Liver (tissue), 9 donors: ENCODE results near the gene BGLAP. TPM values are rescaled to one million over a fixed set of nuclear protein-coding genes. Genes with fewer than 3 reads are reported as not detected.
A peak's percentile ranks its signal among the peaks of the same experiment; 100 is the strongest.

Source experiments
- DNase-seq: peaks from one replicate; pipeline ENCODE4 v3.0.0-alpha.2; 2017; ENCODE audit warnings: low spot score
- H3K27ac ChIP-seq, 2 donors: one replicate each; pipeline ENCODE4 v1.7.0; 2013; ENCODE audit warnings: inconsistent platforms in 2 of 2, low read length in 2 of 2, control low read depth in 1 of 2, low read depth in 1 of 2, mild to moderate bottlenecking in 1 of 2
- H3K27me3 ChIP-seq, 4 donors: one replicate each; pipeline versions ENCODE4 v1.6.1 to v1.7.0; 2013; ENCODE audit warnings: low read length in 3 of 4, inconsistent platforms in 1 of 4, mild to moderate bottlenecking in 1 of 4, moderate library complexity in 1 of 4; ENCODE audit not compliant: control insufficient read depth in 4 of 4, insufficient read depth in 4 of 4
- H3K36me3 ChIP-seq, 4 donors: one replicate each; pipeline versions ENCODE4 v1.6.1 to v1.7.0; 2013; ENCODE audit warnings: low read length in 3 of 4, mild to moderate bottlenecking in 3 of 4, low read depth in 1 of 4, moderate library complexity in 1 of 4; ENCODE audit not compliant: control insufficient read depth in 4 of 4, insufficient read depth in 3 of 4
- H3K4me1 ChIP-seq, 4 donors: one replicate each; pipeline versions ENCODE4 v1.6.1 to v1.7.0; 2013; ENCODE audit warnings: low read length in 3 of 4, mild to moderate bottlenecking in 3 of 4, moderate library complexity in 1 of 4; ENCODE audit not compliant: control insufficient read depth in 4 of 4, insufficient read depth in 4 of 4
- H3K4me3 ChIP-seq, 3 donors: one replicate each; pipeline versions ENCODE4 v1.6.1 to v1.7.0; 2013; ENCODE audit warnings: low read length in 3 of 3, control low read depth in 1 of 3, low read depth in 1 of 3, mild to moderate bottlenecking in 1 of 3
- H3K9ac ChIP-seq, 2 donors: one replicate each; pipeline ENCODE4 v1.7.0; 2013; ENCODE audit warnings: low read length in 2 of 2, mild to moderate bottlenecking in 2 of 2, moderate library complexity in 2 of 2, control low read depth in 1 of 2, low read depth in 1 of 2
- H3K9me3 ChIP-seq, 4 donors: one replicate each; pipeline versions ENCODE4 v1.6.1 to v1.7.0; 2013; ENCODE audit warnings: low read length in 3 of 4; ENCODE audit not compliant: control insufficient read depth in 4 of 4
- EGR1 ChIP-seq, 2 donors: IDR thresholded peaks; 2 replicates each; pipeline ENCODE4 v1.6.1; 2016 to 2018; ENCODE audit warnings: antibody characterized with exemption in 2 of 2, low read depth in 2 of 2
- FOXA1 ChIP-seq: IDR thresholded peaks from 2 replicates; pipeline ENCODE4 v1.6.1; 2016; ENCODE audit warnings: antibody characterized with exemption
- FOXA2 ChIP-seq: IDR thresholded peaks from 2 replicates; pipeline ENCODE4 v1.6.1; 2016; ENCODE audit warnings: antibody characterized with exemption
- GABPA ChIP-seq, 2 donors: IDR thresholded peaks in 1 of 2; conservative IDR thresholded peaks in 1 of 2; 2 replicates each; pipeline ENCODE4 v1.6.1; 2016; ENCODE audit warnings: antibody characterized with exemption in 2 of 2, mild to moderate bottlenecking in 1 of 2, moderate library complexity in 1 of 2
- HNF4A ChIP-seq, 2 donors: conservative IDR thresholded peaks; 2 replicates each; pipeline ENCODE4 v1.6.1; 2016; ENCODE audit warnings: antibody characterized with exemption in 2 of 2, mild to moderate bottlenecking in 2 of 2
- HNF4G ChIP-seq: IDR thresholded peaks from 2 replicates; pipeline ENCODE4 v1.6.1; 2016; ENCODE audit warnings: antibody characterized with exemption
- JUND ChIP-seq, 2 donors: IDR thresholded peaks; 2 replicates each; pipeline ENCODE4 v1.6.1; 2016; ENCODE audit warnings: antibody characterized with exemption in 2 of 2
- NR2F2 ChIP-seq: IDR thresholded peaks from 2 replicates; pipeline ENCODE4 v1.6.1; 2016; ENCODE audit warnings: antibody characterized with exemption
- RAD21 ChIP-seq, 2 donors: IDR thresholded peaks; 2 replicates each; pipeline ENCODE4 v1.6.1; 2016; ENCODE audit warnings: antibody characterized with exemption in 2 of 2, mild to moderate bottlenecking in 2 of 2
- RXRA ChIP-seq, 2 donors: IDR thresholded peaks; 2 replicates each; pipeline ENCODE4 v1.6.1; 2017 to 2018; ENCODE audit warnings: antibody characterized with exemption in 2 of 2, mild to moderate bottlenecking in 1 of 2
- SP1 ChIP-seq: IDR thresholded peaks from 2 replicates; pipeline ENCODE4 v1.6.1; 2018; ENCODE audit warnings: antibody characterized with exemption, mild to moderate bottlenecking
- TAF1 ChIP-seq: conservative IDR thresholded peaks from 2 replicates; pipeline ENCODE4 v1.6.1; 2016; ENCODE audit warnings: antibody characterized with exemption, mild to moderate bottlenecking
- YY1 ChIP-seq: IDR thresholded peaks from 2 replicates; pipeline ENCODE4 v1.6.1; 2016; ENCODE audit warnings: antibody characterized with exemption, mild to moderate bottlenecking
- WGBS: extraction: QIAGEN DNeasy Blood & Tissue Kit; methylation state at CpG from one replicate; pipeline ENCODE4 v1.1.7; 2013; 5-methylcytosine and 5-hydroxymethylcytosine counted together
- polyA plus RNA-seq, 2 donors: library from polyadenylated mRNA; stranded (reverse) in 1 of 2; unstranded in 1 of 2; fragments of 200-250 nt in 1 of 2; fragments of >200 nt in 1 of 2; fragmentation: Nextera tagmentation in 1 of 2; extraction: Ambion mirVana in 1 of 2; gene quantifications; one replicate each; pipeline versions ENCODE4 v1.2.1 to v1.2.3, GENCODE V29; 2013 to 2015
- total RNA-seq, 2 donors: library from RNA; depleted of rRNA; stranded (reverse); fragments of >200 nt; gene quantifications; one replicate each; pipeline ENCODE4 v1.2.3, GENCODE V29; 2014
- TF ChIP-seq, protein P1 (sequence below): IDR thresholded peaks from 2 replicates; pipeline ENCODE4 v1.6.1; 2016; ENCODE audit warnings: antibody characterized with exemption
- TF ChIP-seq, protein P2 (sequence below): IDR thresholded peaks from 2 replicates; pipeline ENCODE4 v1.6.1; 2016; ENCODE audit warnings: antibody characterized with exemption
- TF ChIP-seq, protein P3 (sequence below): fragments of 150-350 bp; IDR thresholded peaks from 2 replicates; pipeline ENCODE4 v1.5.1; 2017; ENCODE audit warnings: improper control_type of control experiment, low read depth, low read length; ENCODE audit not compliant: missing input control
- TF ChIP-seq, protein P4 (sequence below): IDR thresholded peaks from 2 replicates; pipeline ENCODE4 v1.6.1; 2016; ENCODE audit warnings: antibody characterized with exemption
- TF ChIP-seq, protein P5 (sequence below): IDR thresholded peaks from 2 replicates; pipeline ENCODE4 v1.6.1; 2016; ENCODE audit warnings: antibody characterized with exemption, mild to moderate bottlenecking
- donor health status: healthy.
- donor health status: healthy.
- donor health status: healthy.
- donor health status: healthy.
- donor health status: healthy.

The BGLAP gene
- total and polyA plus RNA-seq, 4 donors: 0.06 to 0.75 (median 0.28) TPM; not detected in 1

DNA sequence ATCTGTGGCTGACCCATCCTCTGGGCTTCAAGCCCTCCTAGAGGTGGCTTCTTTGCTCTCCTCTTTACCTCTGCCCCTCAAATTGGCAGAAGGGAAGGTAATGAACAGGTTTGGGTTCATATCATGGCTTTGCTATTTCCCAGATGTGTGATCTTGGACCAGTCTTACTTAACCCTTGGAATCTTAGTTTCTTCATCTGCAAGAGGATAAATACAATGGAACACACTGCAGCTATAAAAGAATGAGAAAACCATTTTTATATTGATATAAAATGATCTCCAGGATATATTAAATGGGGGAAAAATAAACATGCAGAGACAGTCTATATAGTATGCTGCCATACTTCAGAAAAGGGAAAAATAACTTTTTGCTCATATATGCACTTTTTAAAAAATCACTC is 47.9 kb downstream of the BGLAP start:
- Histone ChIP-seq H3K27me3 (no peaks in the 10 kb centered on the region), H3K9me3 (no peaks in the 10 kb centered on the region), H3K36me3 (peaks cover 0 to 11% (median 6%) of the 10 kb centered on the region in 4 donors), H3K9ac (no peak overlapping the region), H3K4me3 (no peak overlapping the region), H3K27ac (no peak overlapping the region), H3K4me1 (peaks cover 13 to 41% (median 39%) of the 10 kb centered on the region in 4 donors)
- no peak for TF ChIP-seq GABPA (IDR thresholded peaks at IDR 0.05 in 1 of 2, conservative IDR thresholded peaks at IDR 0.05 in 1 of 2)
- TF ChIP-seq EGR1 (IDR thresholded peaks at IDR 0.05; ENCODE audit: low read depth in 2 of 2): no peak
- TF ChIP-seq, protein P1, sequence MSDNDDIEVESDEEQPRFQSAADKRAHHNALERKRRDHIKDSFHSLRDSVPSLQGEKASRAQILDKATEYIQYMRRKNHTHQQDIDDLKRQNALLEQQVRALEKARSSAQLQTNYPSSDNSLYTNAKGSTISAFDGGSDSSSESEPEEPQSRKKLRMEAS: no peak
- no peak for DNase-seq

DNA sequence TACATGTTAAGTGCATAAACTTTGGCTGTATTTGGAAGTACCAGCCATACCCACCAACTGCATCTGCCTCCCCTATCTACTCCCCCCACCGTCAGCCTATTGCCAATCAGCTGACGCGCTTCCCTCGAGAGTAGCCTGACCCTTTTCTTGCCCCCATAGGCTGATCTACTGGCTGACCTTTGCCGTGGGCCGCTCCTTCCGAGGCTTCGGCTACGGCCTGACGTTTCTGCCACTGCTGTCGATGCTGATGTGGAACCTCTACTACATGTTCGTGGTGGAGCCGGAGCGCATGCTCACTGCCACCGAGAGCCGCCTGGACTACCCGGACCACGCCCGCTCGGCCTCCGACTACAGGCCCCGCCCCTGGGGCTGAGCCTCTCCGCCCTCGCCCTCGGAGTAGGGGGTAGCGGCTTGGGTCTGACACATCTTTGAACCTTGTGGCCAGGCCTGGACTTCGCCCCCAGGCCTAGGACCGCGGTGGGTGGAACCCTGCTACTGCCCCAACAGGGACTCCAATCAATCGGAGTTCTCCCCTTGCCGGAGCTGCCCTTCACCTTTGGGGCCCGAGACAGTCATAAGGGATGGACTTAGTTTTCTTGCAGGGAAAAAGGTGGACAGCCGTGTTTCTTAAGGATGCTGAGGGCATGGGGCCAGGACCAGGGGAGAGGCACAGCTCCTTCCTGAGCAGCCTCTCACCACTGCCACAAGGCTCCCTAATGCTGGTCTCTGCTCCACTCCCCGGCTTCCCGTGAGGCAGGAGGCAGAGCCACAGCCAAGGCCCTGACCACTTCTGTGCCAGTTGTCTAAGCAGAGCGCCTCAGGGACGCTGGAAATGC is 49.5 kb downstream of the BGLAP start:
- TF ChIP-seq FOXA1 (peak; percentile 41), HNF4A (conservative IDR thresholded peaks at IDR 0.05) (peak; percentile 99), SP1 (peak; percentile 98), NR2F2 (peak; percentile 51), FOXA2 (no peak), RXRA (IDR thresholded peaks at IDR 0.05) (peak; percentile 85 to 88), HNF4G (peak; percentile 97), RAD21 (IDR thresholded peaks at IDR 0.05) (peak in 1 of 2 donors; percentile 26), GABPA (IDR thresholded peaks at IDR 0.05 in 1 of 2, conservative IDR thresholded peaks at IDR 0.05 in 1 of 2) (peak in 1 of 2 donors; percentile 47), EGR1 (IDR thresholded peaks at IDR 0.05; ENCODE audit: low read depth in 2 of 2) (peak in 1 of 2 donors; percentile 65), JUND (IDR thresholded peaks at IDR 0.05) (peak; percentile 81 to 91), YY1 (peak; percentile 89), TAF1 (peak; percentile 84)
- TF ChIP-seq, protein P1: peak; percentile 75
- TF ChIP-seq, protein P2, sequence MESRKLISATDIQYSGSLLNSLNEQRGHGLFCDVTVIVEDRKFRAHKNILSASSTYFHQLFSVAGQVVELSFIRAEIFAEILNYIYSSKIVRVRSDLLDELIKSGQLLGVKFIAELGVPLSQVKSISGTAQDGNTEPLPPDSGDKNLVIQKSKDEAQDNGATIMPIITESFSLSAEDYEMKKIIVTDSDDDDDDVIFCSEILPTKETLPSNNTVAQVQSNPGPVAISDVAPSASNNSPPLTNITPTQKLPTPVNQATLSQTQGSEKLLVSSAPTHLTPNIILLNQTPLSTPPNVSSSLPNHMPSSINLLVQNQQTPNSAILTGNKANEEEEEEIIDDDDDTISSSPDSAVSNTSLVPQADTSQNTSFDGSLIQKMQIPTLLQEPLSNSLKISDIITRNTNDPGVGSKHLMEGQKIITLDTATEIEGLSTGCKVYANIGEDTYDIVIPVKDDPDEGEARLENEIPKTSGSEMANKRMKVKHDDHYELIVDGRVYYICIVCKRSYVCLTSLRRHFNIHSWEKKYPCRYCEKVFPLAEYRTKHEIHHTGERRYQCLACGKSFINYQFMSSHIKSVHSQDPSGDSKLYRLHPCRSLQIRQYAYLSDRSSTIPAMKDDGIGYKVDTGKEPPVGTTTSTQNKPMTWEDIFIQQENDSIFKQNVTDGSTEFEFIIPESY: peak; percentile 96
- TF ChIP-seq, protein P3, sequence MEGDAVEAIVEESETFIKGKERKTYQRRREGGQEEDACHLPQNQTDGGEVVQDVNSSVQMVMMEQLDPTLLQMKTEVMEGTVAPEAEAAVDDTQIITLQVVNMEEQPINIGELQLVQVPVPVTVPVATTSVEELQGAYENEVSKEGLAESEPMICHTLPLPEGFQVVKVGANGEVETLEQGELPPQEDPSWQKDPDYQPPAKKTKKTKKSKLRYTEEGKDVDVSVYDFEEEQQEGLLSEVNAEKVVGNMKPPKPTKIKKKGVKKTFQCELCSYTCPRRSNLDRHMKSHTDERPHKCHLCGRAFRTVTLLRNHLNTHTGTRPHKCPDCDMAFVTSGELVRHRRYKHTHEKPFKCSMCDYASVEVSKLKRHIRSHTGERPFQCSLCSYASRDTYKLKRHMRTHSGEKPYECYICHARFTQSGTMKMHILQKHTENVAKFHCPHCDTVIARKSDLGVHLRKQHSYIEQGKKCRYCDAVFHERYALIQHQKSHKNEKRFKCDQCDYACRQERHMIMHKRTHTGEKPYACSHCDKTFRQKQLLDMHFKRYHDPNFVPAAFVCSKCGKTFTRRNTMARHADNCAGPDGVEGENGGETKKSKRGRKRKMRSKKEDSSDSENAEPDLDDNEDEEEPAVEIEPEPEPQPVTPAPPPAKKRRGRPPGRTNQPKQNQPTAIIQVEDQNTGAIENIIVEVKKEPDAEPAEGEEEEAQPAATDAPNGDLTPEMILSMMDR: no peak
- TF ChIP-seq, protein P4, sequence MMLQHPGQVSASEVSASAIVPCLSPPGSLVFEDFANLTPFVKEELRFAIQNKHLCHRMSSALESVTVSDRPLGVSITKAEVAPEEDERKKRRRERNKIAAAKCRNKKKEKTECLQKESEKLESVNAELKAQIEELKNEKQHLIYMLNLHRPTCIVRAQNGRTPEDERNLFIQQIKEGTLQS: peak; percentile 30
- TF ChIP-seq, protein P5, sequence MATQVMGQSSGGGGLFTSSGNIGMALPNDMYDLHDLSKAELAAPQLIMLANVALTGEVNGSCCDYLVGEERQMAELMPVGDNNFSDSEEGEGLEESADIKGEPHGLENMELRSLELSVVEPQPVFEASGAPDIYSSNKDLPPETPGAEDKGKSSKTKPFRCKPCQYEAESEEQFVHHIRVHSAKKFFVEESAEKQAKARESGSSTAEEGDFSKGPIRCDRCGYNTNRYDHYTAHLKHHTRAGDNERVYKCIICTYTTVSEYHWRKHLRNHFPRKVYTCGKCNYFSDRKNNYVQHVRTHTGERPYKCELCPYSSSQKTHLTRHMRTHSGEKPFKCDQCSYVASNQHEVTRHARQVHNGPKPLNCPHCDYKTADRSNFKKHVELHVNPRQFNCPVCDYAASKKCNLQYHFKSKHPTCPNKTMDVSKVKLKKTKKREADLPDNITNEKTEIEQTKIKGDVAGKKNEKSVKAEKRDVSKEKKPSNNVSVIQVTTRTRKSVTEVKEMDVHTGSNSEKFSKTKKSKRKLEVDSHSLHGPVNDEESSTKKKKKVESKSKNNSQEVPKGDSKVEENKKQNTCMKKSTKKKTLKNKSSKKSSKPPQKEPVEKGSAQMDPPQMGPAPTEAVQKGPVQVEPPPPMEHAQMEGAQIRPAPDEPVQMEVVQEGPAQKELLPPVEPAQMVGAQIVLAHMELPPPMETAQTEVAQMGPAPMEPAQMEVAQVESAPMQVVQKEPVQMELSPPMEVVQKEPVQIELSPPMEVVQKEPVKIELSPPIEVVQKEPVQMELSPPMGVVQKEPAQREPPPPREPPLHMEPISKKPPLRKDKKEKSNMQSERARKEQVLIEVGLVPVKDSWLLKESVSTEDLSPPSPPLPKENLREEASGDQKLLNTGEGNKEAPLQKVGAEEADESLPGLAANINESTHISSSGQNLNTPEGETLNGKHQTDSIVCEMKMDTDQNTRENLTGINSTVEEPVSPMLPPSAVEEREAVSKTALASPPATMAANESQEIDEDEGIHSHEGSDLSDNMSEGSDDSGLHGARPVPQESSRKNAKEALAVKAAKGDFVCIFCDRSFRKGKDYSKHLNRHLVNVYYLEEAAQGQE: peak; percentile 67
- Histone ChIP-seq H3K27me3 (no peaks in the 10 kb centered on the region), H3K4me1 (peaks cover 18 to 54% (median 49%) of the 10 kb centered on the region in 4 donors), H3K27ac (peak overlapping the region; percentile 73 to 74), H3K4me3 (peak overlapping the region; percentile 52 to 71 (median 67)), H3K36me3 (peaks cover 0 to 7% (median 2%) of the 10 kb centered on the region in 4 donors), H3K9ac (peak overlapping the region; percentile 72 to 74), H3K9me3 (no peaks in the 10 kb centered on the region)
- WGBS: 11% methylated on average over 37 of the region's 37 CpGs
- peak; percentile 93 for DNase-seq
